PC-3 (cell line): ENCODE measurements around the gene PTPRN2. TPM values are rescaled to one million over a fixed set of nuclear protein-coding genes. Genes with fewer than 3 reads are reported as not detected.

Experiments used
- ATAC-seq: fragments of 200-7000 bp; cut with Tn5 transposase; 2 replicates; pipeline ENCODE4 v1.9.1; 2020; ENCODE audit warnings: mild to moderate bottlenecking, moderate library complexity
- BruUV-seq: library from RNA; stranded (reverse); fragments of 400-500 nt; replicated peaks from 2 replicates; lab custom pipeline; 2021; lab: Mats Ljungman, UMichigan
- CTCF ChIA-PET: fragments of 300-600 bp; sonication (Branson Sonifier 250); formaldehyde crosslinking; loops from one replicate; lab custom pipeline; 2022; ENCODE audit warnings: antibody characterized with exemption; lab: Charles Lee
- POLR2A ChIA-PET: fragments of 300-600 bp; sonication (Branson Sonifier 250); formaldehyde crosslinking; loops from one replicate; lab custom pipeline; 2022; ENCODE audit warnings: antibody characterized with exemption; ENCODE audit not compliant: unreplicated experiment; lab: Charles Lee
- DNase-seq: peaks from one replicate; pipeline ENCODE4 v3.0.0-alpha.2; 2015
- H2AFZ ChIP-seq: fragments of 300-600 bp; sonication (generic); 2 replicates; pipeline ENCODE4 v1.6.0; 2016; ENCODE audit warnings: antibody characterized with exemption, low read length
- H3F3A ChIP-seq: fragments of 300-600 bp; sonication (generic); one replicate; pipeline ENCODE4 v1.6.0; 2017; ENCODE audit warnings: antibody characterized with exemption, low read length, control low read depth, mild to moderate bottlenecking; ENCODE audit not compliant: unreplicated experiment
- H3K27ac ChIP-seq: fragments of 300-600 bp; sonication (generic); 2 replicates; pipeline ENCODE4 v1.5.1; 2016; ENCODE audit warnings: mild to moderate bottlenecking, low read length
- H3K27me3 ChIP-seq: fragments of 300-600 bp; sonication (generic); 2 replicates; pipeline ENCODE4 v1.6.1; 2016; ENCODE audit warnings: low read length, mixed read lengths
- H3K36me3 ChIP-seq: fragments of 300-600 bp; sonication (generic); 2 replicates; pipeline ENCODE4 v1.6.1; 2016; ENCODE audit warnings: low read depth, mixed run types, low read length, mixed read lengths
- H3K4me1 ChIP-seq: fragments of 300-600 bp; sonication (generic); 2 replicates; pipeline ENCODE4 v1.5.1; 2016; ENCODE audit warnings: low read length; ENCODE audit not compliant: insufficient read depth
- H3K4me2 ChIP-seq: fragments of 300-600 bp; sonication (generic); 2 replicates; pipeline ENCODE4 v1.6.0; 2016; ENCODE audit warnings: low read length
- H3K4me3 ChIP-seq: fragments of 300-600 bp; sonication (generic); 2 replicates; pipeline ENCODE4 v1.5.1; 2016; ENCODE audit warnings: mild to moderate bottlenecking, low read length, mixed read lengths
- H3K79me2 ChIP-seq: fragments of 300-600 bp; sonication (generic); 2 replicates; pipeline ENCODE4 v1.6.1; 2017; ENCODE audit warnings: low read length, mixed read lengths
- H3K9ac ChIP-seq: fragments of 300-600 bp; sonication (generic); 2 replicates; pipeline ENCODE4 v1.6.0; 2016; ENCODE audit warnings: mild to moderate bottlenecking, low read length
- H3K9me2 ChIP-seq: fragments of 300-600 bp; sonication (generic); replicated peaks from 2 replicates; pipeline ENCODE4 v1.6.1; 2016; ENCODE audit warnings: mixed run types, low read length, mixed read lengths
- H3K9me3 ChIP-seq: fragments of 300-600 bp; sonication (generic); 2 replicates; pipeline ENCODE4 v1.6.1; 2016; ENCODE audit warnings: low read length, mixed read lengths
- H4K20me1 ChIP-seq: fragments of 300-600 bp; sonication (generic); 2 replicates; pipeline ENCODE4 v1.6.1; 2016; ENCODE audit warnings: low read length, mixed read lengths
- CTCF ChIP-seq: fragments of 300-600 bp; sonication (generic); conservative IDR thresholded peaks from 2 replicates; pipeline ENCODE4 v1.5.1; 2017; ENCODE audit warnings: antibody characterized with exemption, low read depth, mild to moderate bottlenecking, low read length
- EZH2 ChIP-seq: fragments of 300-600 bp; sonication (generic); IDR thresholded peaks from one replicate; pipeline ENCODE4 v1.6.1; 2017; ENCODE audit warnings: antibody characterized with exemption, mild to moderate bottlenecking, low read length; ENCODE audit not compliant: unreplicated experiment
- EZH2phosphoT487 ChIP-seq: fragments of 300-600 bp; sonication (generic); IDR thresholded peaks from 2 replicates; pipeline ENCODE4 v1.6.1; 2018; ENCODE audit warnings: mild to moderate bottlenecking, antibody characterized with exemption, low read length, borderline replicate concordance
- intact Hi-C: fragments of 100-400 bp; cut with micrococcal nuclease; formaldehyde crosslinking; loops from 2 replicates; pipeline ENCODE4 v1.9.0; 2023
- total RNA-seq: library from RNA; depleted of rRNA; stranded (reverse); fragments of >200 nt; gene quantifications from 2 replicates; pipeline ENCODE4 v1.2.3, GENCODE V29; 2014

The PTPRN2 gene
- total RNA-seq, 1 experiment from 2014 or later, result 3.2 TPM

GRCh38 chr7:157683747-157684156 lies 903.9 kb downstream of the PTPRN2 start:
- H3K27ac ChIP-seq, result no peak overlapping the region
- intact Hi-C loops, result loop anchor here (5.0 kb wide), 1 partner anchor 126 kb away; no protein-coding TSS in a partner anchor
- no peak for TF ChIP-seq EZH2phosphoT487
- TF ChIP-seq EZH2, result no peak
- no peak for TF ChIP-seq CTCF
- BruUV-seq, result no TSS peak
- no peak overlapping the region for H3K4me3 ChIP-seq
- H3K4me1 ChIP-seq, result 0 out of 2 replicates have a peak, but pooled peaks cover 3% of the 10 kb centered on the region
- no peak overlapping the region for H3K9ac ChIP-seq
- H2AFZ ChIP-seq, result no peak overlapping the region
- H4K20me1 ChIP-seq, result no peaks in the 10 kb centered on the region
- H3K9me3 ChIP-seq, result no peaks in the 10 kb centered on the region
- H3K79me2 ChIP-seq, result no peaks in the 10 kb centered on the region; the same call in 1 of the 2 replicates
- ChIA-PET POLR2A (no interaction called here), CTCF (no interaction called here)
- ATAC-seq (no peak), DNase-seq (no peak)
- no peaks in the 10 kb centered on the region for H3K27me3 ChIP-seq
- H3K4me2 ChIP-seq, result no peak overlapping the region
- H3F3A ChIP-seq, result no peaks in the 10 kb centered on the region
- H3K9me2 ChIP-seq, result no peaks in the 10 kb centered on the region
- H3K36me3 ChIP-seq, result peaks cover 7% of the 10 kb centered on the region; the same call in 1 of the 2 replicates

GRCh38 chr7:157682946-157683746 lies 904.5 kb downstream of the PTPRN2 start:
- Histone ChIP-seq H3K9me2 (no peaks in the 10 kb centered on the region), H3K79me2 (no peaks in the 10 kb centered on the region; the same call in 1 of the 2 replicates), H3K4me2 (no peak overlapping the region), H3K9ac (no peak overlapping the region), H3K27me3 (no peaks in the 10 kb centered on the region), H3K36me3 (peaks cover 7% of the 10 kb centered on the region; the same call in 1 of the 2 replicates), H4K20me1 (no peaks in the 10 kb centered on the region), H3F3A (no peaks in the 10 kb centered on the region), H3K4me1 (0 out of 2 replicates have a peak, but pooled peaks cover 3% of the 10 kb centered on the region), H3K4me3 (no peak overlapping the region), H2AFZ (no peak overlapping the region), H3K27ac (no peak overlapping the region), H3K9me3 (no peaks in the 10 kb centered on the region)
- no TSS peak for BruUV-seq
- POLR2A ChIA-PET, result no interaction called here
- ATAC-seq (no peak), DNase-seq (no peak)
- TF ChIP-seq EZH2phosphoT487, result no peak
- no peak for TF ChIP-seq CTCF
- TF ChIP-seq EZH2, result no peak
- CTCF ChIA-PET, result no interaction called here
- intact Hi-C loops, result loop anchor here (5.0 kb wide), 1 partner anchor 126 kb away; no protein-coding TSS in a partner anchor
